Progenitor cell of endocrine pancreas (in vitro differentiated cells): Measurements from ENCODE around the gene KCNK3. TPM values are rescaled to one million over a fixed set of nuclear protein-coding genes. Genes with fewer than 3 reads are reported as not detected.
"Not testable (repeated sequence)": the region's sequence is repeated elsewhere in the genome, so short reads cannot be mapped to it uniquely, and the experiment has no call there.

Source experiments
- DNase-seq: peaks from one replicate; pipeline ENCODE4 v3.0.0; 2021; ENCODE audit warnings: low spot score; ENCODE audit not compliant: unreplicated experiment
- H3K27ac Mint-ChIP-seq: 2 replicates; pipeline ENCODE4 v1.8.0; 2021; ENCODE audit warnings: mild to moderate bottlenecking, moderate library complexity, mixed read lengths
- H3K27me3 Mint-ChIP-seq: 2 replicates; pipeline ENCODE4 v1.8.0; 2021; ENCODE audit warnings: mixed read lengths
- H3K36me3 Mint-ChIP-seq: 2 replicates; pipeline ENCODE4 v1.8.0; 2022; ENCODE audit warnings: mixed read lengths; ENCODE audit not compliant: insufficient read depth
- H3K4me1 Mint-ChIP-seq: 2 replicates; pipeline ENCODE4 v1.8.0; 2021; ENCODE audit warnings: low read depth, mixed read lengths
- H3K4me3 Mint-ChIP-seq: 2 replicates; pipeline ENCODE4 v1.8.0; 2021; ENCODE audit warnings: low read depth, mild to moderate bottlenecking, moderate library complexity, mixed read lengths
- H3K9me3 Mint-ChIP-seq: 2 replicates; pipeline ENCODE4 v1.8.0; 2021; ENCODE audit warnings: low read depth, mixed read lengths
- total RNA-seq: library from RNA; stranded (reverse); gene quantifications from 2 replicates; pipeline ENCODE4 v1.2.1, GENCODE V29; 2021
- TF ChIP-seq, protein P1 (sequence below): fragments of 200-600 bp; sonication (generic); IDR thresholded peaks from one replicate; pipeline ENCODE4 v1.5.0; 2021; ENCODE audit warnings: antibody characterized with exemption, mild to moderate bottlenecking; ENCODE audit not compliant: unreplicated experiment

The KCNK3 gene
- total RNA-seq, 1 donor from 2014 or later, result 1.5 TPM

GRCh38 chr2:26744953-26745352 lies 52.4 kb downstream of the KCNK3 start:
- H3K36me3 Mint-ChIP-seq, result no peaks in the 10 kb centered on the region
- no peak overlapping the region for H3K4me3 Mint-ChIP-seq
- peaks cover 8% of the 10 kb centered on the region for H3K27me3 Mint-ChIP-seq
- H3K9me3 Mint-ChIP-seq, result no peaks in the 10 kb centered on the region
- TF ChIP-seq, protein P1, sequence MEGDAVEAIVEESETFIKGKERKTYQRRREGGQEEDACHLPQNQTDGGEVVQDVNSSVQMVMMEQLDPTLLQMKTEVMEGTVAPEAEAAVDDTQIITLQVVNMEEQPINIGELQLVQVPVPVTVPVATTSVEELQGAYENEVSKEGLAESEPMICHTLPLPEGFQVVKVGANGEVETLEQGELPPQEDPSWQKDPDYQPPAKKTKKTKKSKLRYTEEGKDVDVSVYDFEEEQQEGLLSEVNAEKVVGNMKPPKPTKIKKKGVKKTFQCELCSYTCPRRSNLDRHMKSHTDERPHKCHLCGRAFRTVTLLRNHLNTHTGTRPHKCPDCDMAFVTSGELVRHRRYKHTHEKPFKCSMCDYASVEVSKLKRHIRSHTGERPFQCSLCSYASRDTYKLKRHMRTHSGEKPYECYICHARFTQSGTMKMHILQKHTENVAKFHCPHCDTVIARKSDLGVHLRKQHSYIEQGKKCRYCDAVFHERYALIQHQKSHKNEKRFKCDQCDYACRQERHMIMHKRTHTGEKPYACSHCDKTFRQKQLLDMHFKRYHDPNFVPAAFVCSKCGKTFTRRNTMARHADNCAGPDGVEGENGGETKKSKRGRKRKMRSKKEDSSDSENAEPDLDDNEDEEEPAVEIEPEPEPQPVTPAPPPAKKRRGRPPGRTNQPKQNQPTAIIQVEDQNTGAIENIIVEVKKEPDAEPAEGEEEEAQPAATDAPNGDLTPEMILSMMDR, result no peak
- no peak for DNase-seq
- no peak overlapping the region for H3K27ac Mint-ChIP-seq
- H3K4me1 Mint-ChIP-seq, result peaks cover 5% of the 10 kb centered on the region

DNA sequence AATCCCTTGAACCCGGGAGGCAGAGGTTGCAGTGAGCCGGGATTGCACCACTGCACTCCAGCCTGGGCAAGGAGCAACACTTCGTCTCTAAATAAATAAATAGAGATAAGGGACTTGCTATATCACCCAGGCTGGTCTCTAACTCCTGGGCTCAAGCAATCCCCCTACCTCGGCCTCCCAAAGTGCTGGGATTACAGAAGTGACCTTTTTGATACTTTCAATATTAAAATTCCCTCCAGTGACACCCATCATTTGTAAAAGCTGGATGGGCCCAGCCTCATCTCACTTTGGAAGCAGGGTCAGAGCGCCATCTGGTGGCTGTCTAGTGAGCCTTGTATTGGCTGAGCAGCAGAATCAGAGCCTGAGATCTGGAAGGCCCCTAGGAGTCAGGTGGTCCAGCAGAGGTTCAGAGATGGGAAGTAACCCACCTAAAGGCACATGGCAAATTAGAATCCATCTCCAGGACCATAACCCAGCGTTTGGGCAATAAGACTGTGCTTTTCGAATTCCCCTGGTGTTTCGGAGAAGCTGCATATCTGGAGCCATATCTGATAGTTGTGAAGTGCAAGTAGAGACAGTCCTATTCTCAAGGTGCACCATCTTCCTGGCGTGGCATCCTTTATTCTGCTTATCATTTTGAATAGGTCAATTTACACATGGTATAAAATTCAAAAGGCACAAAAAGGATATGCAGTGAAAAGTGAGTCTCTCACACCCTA lies 53.2 kb downstream of the KCNK3 start:
- TF ChIP-seq, protein P1, result peak; percentile 98
- Mint-ChIP-seq H3K27me3 (peaks cover 6% of the 10 kb centered on the region), H3K4me1 (peaks cover 12% of the 10 kb centered on the region)

DNA sequence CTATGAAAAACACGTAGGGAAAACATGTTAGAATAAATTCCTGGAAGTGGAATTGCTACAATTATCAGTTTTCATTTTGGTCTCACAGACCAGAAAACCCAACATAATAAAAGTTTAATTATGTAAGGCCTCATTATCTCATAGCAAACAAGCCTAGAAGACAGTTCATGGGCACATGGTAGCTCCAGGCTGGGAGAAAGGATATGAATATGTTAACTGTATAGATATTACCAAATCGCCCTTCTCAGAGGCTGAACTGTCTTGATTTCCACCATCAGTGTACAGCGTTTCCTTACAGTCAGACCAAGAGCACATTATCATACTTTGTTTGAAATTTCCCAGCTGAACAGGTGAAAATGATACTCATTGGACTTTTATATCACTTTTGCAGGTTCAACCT lies 54.4 kb downstream of the KCNK3 start:
- Mint-ChIP-seq H3K4me3 (no peak overlapping the region), H3K27me3 (no peaks in the 10 kb centered on the region), H3K9me3 (peaks cover 4% of the 10 kb centered on the region), H3K27ac (no peak overlapping the region), H3K36me3 (no peaks in the 10 kb centered on the region), H3K4me1 (peaks cover 12% of the 10 kb centered on the region)
- TF ChIP-seq, protein P1, result no peak
- no peak for DNase-seq

More for the DNA sequence above, 53.2 kb downstream of the KCNK3 start:
- H3K36me3 Mint-ChIP-seq, result no peaks in the 10 kb centered on the region
- H3K27ac Mint-ChIP-seq, result no peak overlapping the region
- DNase-seq, result peak; percentile 72
- H3K4me3 Mint-ChIP-seq, result no peak overlapping the region
- no peaks in the 10 kb centered on the region for H3K9me3 Mint-ChIP-seq

DNA sequence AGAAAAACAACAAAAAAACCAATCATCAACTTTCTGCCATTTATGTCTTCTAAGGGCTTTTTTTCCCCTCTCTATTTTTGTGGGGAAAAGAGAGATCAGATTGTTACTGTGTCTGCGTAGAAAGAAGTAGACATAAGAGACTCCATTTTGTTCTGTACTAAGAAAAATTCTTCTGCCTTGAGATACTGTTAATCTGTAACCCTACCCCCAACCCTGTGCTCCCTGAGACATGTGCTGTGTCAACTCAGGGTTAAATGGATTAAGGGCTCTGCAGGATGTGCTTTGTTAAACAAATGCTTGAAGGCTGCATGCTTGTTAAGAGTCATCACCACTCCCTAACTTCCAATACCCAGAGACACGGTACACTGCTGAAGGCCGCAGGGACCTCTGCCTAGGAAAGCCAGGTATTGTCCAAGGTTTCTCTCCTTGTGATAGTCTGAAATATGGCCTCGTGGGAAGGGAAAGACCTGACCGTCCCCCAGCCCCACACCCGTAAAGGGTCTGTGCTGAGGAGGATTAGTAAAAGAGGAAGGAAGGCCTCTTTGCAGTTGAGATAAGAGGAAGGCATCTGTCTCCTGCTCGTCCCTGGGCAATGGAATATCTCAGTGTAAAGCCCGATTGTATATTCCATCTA lies 57.4 kb downstream of the KCNK3 start:
- not testable (repeated sequence) for H3K4me1 Mint-ChIP-seq, H3K4me3 Mint-ChIP-seq, DNase-seq, H3K36me3 Mint-ChIP-seq, H3K27me3 Mint-ChIP-seq, H3K9me3 Mint-ChIP-seq
- H3K27ac Mint-ChIP-seq, result peak overlapping the region; percentile 84

DNA sequence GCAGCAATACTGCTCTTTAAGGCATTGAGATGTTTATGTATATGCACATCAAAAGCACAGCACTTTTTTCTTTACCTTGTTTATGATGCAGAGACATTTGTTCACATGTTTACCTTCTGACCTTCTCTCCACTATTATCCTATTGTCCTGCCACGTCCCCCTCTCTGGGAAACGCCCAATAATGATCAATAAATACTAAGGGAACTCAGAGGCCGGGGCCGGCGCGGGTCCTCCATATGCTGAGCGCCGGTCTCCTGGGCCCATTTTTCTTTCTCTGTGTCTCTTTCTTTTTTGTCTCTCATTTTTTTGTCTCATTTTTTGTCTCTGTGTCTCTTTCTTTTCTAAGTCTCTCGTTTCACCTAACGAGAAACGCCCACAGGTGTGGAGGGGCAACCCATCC lies 57.9 kb downstream of the KCNK3 start:
- not testable (repeated sequence) for H3K4me3 Mint-ChIP-seq, H3K9me3 Mint-ChIP-seq, DNase-seq, H3K27me3 Mint-ChIP-seq, H3K36me3 Mint-ChIP-seq, H3K27ac Mint-ChIP-seq, H3K4me1 Mint-ChIP-seq

DNA sequence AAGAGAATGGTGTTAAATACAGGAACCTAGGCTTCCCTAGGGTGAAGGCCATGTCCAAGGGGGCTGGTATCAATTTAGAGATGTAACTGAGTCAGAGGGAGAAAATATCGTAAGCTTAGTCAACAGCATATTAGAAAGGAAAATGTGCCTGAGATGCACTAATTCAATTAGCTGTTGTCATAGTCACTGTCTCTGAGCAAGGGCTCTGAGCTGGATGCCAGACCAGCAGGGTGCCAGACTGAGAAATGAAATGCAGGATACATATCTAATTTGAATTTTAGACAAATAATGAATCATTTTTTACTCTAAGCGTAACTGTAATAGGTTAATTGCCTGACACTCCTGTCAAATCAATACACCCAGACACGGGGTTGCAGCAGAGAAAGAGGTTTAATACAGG lies 60.1 kb downstream of the KCNK3 start:
- DNase-seq, result no peak
- Mint-ChIP-seq H3K4me3 (no peak overlapping the region), H3K4me1 (peaks cover 10% of the 10 kb centered on the region), H3K36me3 (no peaks in the 10 kb centered on the region), H3K9me3 (peaks cover 4% of the 10 kb centered on the region), H3K27me3 (no peaks in the 10 kb centered on the region), H3K27ac (no peak overlapping the region)
- TF ChIP-seq, protein P1, result no peak
